ENCODE data around the gene IRF8. TPM values are rescaled to one million over a fixed set of nuclear protein-coding genes. Genes with fewer than 3 reads are reported as not detected.

The IRF8 gene
- total RNA-seq, 1 donor from 2014 or later, result not detected

DNA sequence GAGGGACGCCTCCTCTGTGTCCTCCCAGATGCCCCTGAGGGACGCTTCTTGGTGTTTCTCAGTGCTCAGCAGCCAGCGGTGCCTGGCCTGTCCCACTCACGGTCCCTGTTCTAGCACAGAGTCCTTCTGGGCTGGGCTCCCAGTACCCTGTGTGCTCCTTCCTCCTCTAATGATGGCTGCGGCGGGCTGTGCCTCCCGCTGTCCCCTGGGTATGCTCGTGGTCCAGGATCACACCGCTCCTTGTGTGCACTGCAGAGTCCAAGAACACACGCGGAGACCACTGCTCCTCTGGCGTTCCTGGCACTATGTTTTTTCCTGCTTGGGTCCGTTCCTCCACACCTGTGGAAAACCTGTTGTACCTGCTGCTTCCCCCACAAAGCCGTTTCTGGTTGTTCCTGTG is 15.1 kb upstream of the IRF8 start:
- DNase-seq (ENCODE audit: low read depth) (no peak), FAIRE-seq (no peak)
- Histone ChIP-seq H3K36me3 (ENCODE audit: control insufficient read depth, insufficient read depth, low read length) (no peaks in the 10 kb centered on the region), H3K27me3 (ENCODE audit: control insufficient read depth, insufficient read depth, low read length) (peaks cover 14% of the 10 kb centered on the region), H3K4me3 (ENCODE audit: low read depth, low read length) (no peak overlapping the region)
- no peak for TF ChIP-seq CTCF (IDR thresholded peaks at IDR 0.05; ENCODE audit: insufficient read depth, low read length, severe bottlenecking)

- Histone ChIP-seq H3K27me3 (ENCODE audit: control insufficient read depth, insufficient read depth, low read length) (peaks cover 14% of the 10 kb centered on the region), H3K36me3 (ENCODE audit: control insufficient read depth, insufficient read depth, low read length) (no peaks in the 10 kb centered on the region), H3K4me3 (ENCODE audit: low read depth, low read length) (no peak overlapping the region)
- TF ChIP-seq CTCF (IDR thresholded peaks at IDR 0.05; ENCODE audit: insufficient read depth, low read length, severe bottlenecking), result no peak
- FAIRE-seq (no peak), DNase-seq (ENCODE audit: low read depth) (no peak)
Measured at GRCh38 chr16:85884808-85885463, 14.0 kb upstream of the IRF8 start.

DNA sequence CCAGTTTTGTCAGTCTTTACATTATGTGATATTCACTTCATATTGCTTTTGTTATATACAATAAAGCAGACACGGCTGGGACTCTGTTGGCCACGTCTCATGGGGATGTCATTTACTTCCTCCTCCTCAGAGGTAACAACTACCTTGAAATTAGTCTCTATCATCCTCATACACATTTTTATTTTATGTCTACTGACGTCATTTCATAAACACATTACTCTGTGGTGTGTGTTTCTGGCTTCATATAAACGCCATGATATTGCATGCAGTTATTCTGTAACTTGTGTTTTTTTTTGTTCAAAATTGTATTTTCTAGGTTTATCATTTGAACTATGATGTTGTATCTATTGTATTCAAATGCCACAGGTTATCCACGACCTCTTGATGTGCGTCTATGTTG is 13.4 kb upstream of the IRF8 start:
- Histone ChIP-seq H3K4me3 (ENCODE audit: low read depth, low read length) (no peak overlapping the region), H3K27me3 (ENCODE audit: control insufficient read depth, insufficient read depth, low read length) (peaks cover 14% of the 10 kb centered on the region), H3K36me3 (ENCODE audit: control insufficient read depth, insufficient read depth, low read length) (no peaks in the 10 kb centered on the region)
- no peak for DNase-seq (ENCODE audit: low read depth)
- FAIRE-seq, result no peak
- TF ChIP-seq CTCF (IDR thresholded peaks at IDR 0.05; ENCODE audit: insufficient read depth, low read length, severe bottlenecking), result no peak

DNA sequence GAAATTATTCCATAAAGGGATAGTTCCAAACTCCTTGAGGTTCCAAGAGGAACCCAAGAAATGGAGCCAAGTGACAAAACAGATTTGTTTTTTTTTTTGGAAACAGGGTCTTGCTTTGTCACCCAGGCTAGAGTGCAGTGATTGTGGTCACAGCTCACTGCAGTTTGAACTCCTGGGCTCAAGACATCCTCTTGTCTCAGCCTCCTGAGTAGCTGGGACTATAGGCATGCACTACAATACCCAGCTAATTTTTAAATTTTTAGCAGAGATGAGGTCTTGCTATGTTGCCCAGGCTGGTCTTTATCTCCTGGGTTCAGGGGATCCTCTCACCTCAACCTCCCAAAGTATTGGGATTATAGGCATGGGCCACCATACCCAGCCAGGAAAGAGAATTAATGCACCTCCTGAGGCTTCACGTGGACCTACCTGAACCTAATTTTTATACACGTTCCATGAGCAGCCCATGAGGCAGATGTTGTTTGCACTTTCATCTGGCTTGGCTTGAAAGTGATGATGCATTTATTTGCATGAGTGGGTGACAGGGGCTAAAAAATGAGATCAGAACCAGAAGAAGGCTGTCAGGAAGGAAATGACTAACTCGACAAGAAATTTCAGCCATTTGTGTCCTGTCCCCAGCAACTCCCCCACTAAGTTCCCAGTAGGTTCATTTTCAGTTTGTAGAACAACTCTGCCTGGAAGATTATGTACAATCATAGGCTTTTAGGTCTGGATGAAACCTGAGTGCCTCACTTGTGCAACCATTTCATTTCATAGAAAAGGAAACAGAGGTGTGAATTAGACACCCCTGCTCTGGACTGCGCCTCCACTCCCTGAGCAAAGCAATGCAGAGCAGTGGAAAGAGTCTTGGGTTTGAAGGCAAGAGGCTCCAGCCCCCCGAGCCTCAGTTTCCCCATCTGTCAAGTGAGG is 10.3 kb upstream of the IRF8 start:
- FAIRE-seq (no peak), DNase-seq (ENCODE audit: low read depth) (peak; percentile 89)
- Histone ChIP-seq H3K36me3 (ENCODE audit: control insufficient read depth, insufficient read depth, low read length) (no peaks in the 10 kb centered on the region), H3K4me3 (ENCODE audit: low read depth, low read length) (no peak overlapping the region), H3K27me3 (ENCODE audit: control insufficient read depth, insufficient read depth, low read length) (peaks cover 12% of the 10 kb centered on the region)
- no peak for TF ChIP-seq CTCF (IDR thresholded peaks at IDR 0.05; ENCODE audit: insufficient read depth, low read length, severe bottlenecking)

DNA sequence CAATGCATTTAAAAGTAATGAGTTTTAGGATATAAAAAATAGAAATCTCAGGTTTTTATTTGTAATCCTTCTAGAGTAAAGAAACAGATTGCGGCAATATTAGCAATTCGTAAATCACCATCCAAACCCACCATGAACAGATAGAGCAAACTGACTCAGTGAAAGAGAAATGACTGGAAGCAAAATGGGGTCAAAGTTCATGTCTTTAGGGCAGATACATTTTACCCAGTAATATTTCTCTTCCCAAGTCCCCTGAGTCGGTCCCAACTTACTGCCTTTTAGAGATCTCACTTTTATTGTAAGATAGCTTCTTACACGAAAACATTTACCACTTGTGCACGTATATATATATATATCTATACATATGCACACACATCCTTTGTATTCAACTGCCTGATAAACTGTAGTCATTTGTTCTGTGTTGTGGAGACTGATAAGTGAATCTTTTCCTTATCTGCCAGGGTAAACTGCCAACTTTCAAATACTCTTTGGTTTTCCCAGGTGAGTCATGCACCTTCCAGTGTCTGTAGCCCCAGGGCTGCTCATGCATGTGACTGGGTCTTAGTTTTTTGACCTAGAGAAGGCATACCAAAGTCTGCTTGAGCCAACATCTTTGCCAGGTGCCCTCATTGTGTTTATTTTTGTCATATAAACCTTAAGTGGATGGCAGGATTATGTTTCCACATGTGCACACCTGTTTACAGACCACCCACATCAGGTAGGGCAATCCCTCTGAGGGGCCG is 7.8 kb upstream of the IRF8 start:
- no peak for FAIRE-seq
- H3K27me3 ChIP-seq (ENCODE audit: control insufficient read depth, insufficient read depth, low read length), result peaks cover 15% of the 10 kb centered on the region
- DNase-seq (ENCODE audit: low read depth), result peak; percentile 88

More for the DNA sequence above, 7.8 kb upstream of the IRF8 start:
- Histone ChIP-seq H3K36me3 (ENCODE audit: control insufficient read depth, insufficient read depth, low read length) (no peaks in the 10 kb centered on the region), H3K4me3 (ENCODE audit: low read depth, low read length) (no peak overlapping the region)
- TF ChIP-seq CTCF (IDR thresholded peaks at IDR 0.05; ENCODE audit: insufficient read depth, low read length, severe bottlenecking), result no peak

Measured in bronchial epithelial cell (primary cell).